NCI-H748 (cell line): Measurements from ENCODE around the gene CCDC59.
A peak's percentile ranks its signal among the peaks of the same experiment; 100 is the strongest.
"Not testable (repeated sequence)": the region's sequence is repeated elsewhere in the genome, so short reads cannot be mapped to it uniquely, and the experiment has no call there.

Source experiments
- DNase-seq: peaks from one replicate; lab custom pipeline; 2025; ENCODE audit not compliant: unreplicated experiment; lab: John Stamatoyannopoulos, UW

Gene CCDC59

GRCh38 chr12:82358200-82359114 is at the start of gene CCDC59, which contains the start of gene METTL25:
Gene CCDC59 (minus strand): TSS chr12:82358387. CDS start chr12:82358376, 11 bp downstream.
Gene METTL25 (plus strand): TSS chr12:82358529. CDS start chr12:82358566, 37 bp downstream.
- DNase-seq, result peak; percentile 99

GRCh38 chr12:82407481-82407880 is 49.3 kb upstream of the CCDC59 start:
- no peak for DNase-seq

- no peak for DNase-seq
Measured at GRCh38 chr12:82406651-82407050, 48.5 kb upstream of the CCDC59 start.

GRCh38 chr12:82400819-82401218 is 42.6 kb upstream of the CCDC59 start:
- DNase-seq, result no peak

GRCh38 chr12:82398879-82399278 is 40.7 kb upstream of the CCDC59 start:
- no peak for DNase-seq

- DNase-seq, result peak; percentile 26
Measured at GRCh38 chr12:82383930-82384552, 25.9 kb upstream of the CCDC59 start.

GRCh38 chr12:82378997-82379396 is 20.8 kb upstream of the CCDC59 start:
- DNase-seq, result no peak

- no peak for DNase-seq
Measured at GRCh38 chr12:82375201-82375600, 17.0 kb upstream of the CCDC59 start.

GRCh38 chr12:82366197-82366596 is 8.0 kb upstream of the CCDC59 start:
- no peak for DNase-seq

GRCh38 chr12:82363990-82364389 is 5.8 kb upstream of the CCDC59 start:
- no peak for DNase-seq

- no peak for DNase-seq
Measured at GRCh38 chr12:82361461-82361915, 3.3 kb upstream of the CCDC59 start.

GRCh38 chr12:82360834-82361233 is 2.6 kb upstream of the CCDC59 start:
- DNase-seq, result not testable (repeated sequence)

- peak; percentile 81 for DNase-seq
Measured at GRCh38 chr12:82359115-82359478, 910 bp upstream of the CCDC59 start.

- DNase-seq, result no peak
Measured at GRCh38 chr12:82357845-82358199, 365 bp downstream of the CCDC59 start.

- DNase-seq, result no peak
Measured at GRCh38 chr12:82357340-82357739, 847 bp downstream of the CCDC59 start.

GRCh38 chr12:82351390-82351789 is 6.8 kb downstream of the CCDC59 start:
- DNase-seq, result no peak

- DNase-seq, result no peak
Measured at GRCh38 chr12:82350161-82350560, 8.0 kb downstream of the CCDC59 start.

GRCh38 chr12:82329508-82329907 is 28.7 kb downstream of the CCDC59 start:
- peak; percentile 99 for DNase-seq

- DNase-seq, result no peak
Measured at GRCh38 chr12:82327861-82328260, 30.3 kb downstream of the CCDC59 start.

- DNase-seq, result peak; percentile 67
Measured at GRCh38 chr12:82326905-82327503, 31.2 kb downstream of the CCDC59 start.

GRCh38 chr12:82325540-82326336 is 32.4 kb downstream of the CCDC59 start:
- DNase-seq, result peak; percentile 66
